Astrocyte (in vitro differentiated cells and primary cell): ENCODE results near the gene PARL. TPM values are rescaled to one million over a fixed set of nuclear protein-coding genes. Genes with fewer than 3 reads are reported as not detected.

Experiments used
- DNase-seq: peaks from one replicate; pipeline ENCODE4 v3.0.0-alpha.2; 2010; ENCODE audit warnings: low read depth
- FAIRE-seq: peaks from 2 replicates; lab custom pipeline; 2011; peaks lifted over from hg19 to GRCh38; lab: Jason Lieb, UNC
- H2AFZ ChIP-seq: 2 replicates; pipeline ENCODE4 v1.6.0; 2012; ENCODE audit warnings: low read depth, low read length, inconsistent platforms
- H3K27ac ChIP-seq: 2 replicates; pipeline ENCODE4 v1.5.1; 2011; ENCODE audit warnings: low read depth, low read length, inconsistent platforms
- H3K27me3 ChIP-seq: 2 replicates; pipeline ENCODE4 v1.6.0; 2011; ENCODE audit warnings: low read length, inconsistent platforms; ENCODE audit not compliant: insufficient read depth
- H3K36me3 ChIP-seq: 2 replicates; pipeline ENCODE4 v1.5.1; 2011; ENCODE audit warnings: low read length, inconsistent platforms; ENCODE audit not compliant: insufficient read depth
- H3K4me1 ChIP-seq: 2 replicates; pipeline ENCODE4 v1.5.1; 2011; ENCODE audit warnings: low read length, inconsistent platforms; ENCODE audit not compliant: insufficient read depth
- H3K4me2 ChIP-seq: 2 replicates; pipeline ENCODE4 v1.6.0; 2012; ENCODE audit warnings: low read length, inconsistent platforms
- H3K4me3 ChIP-seq: 2 replicates; pipeline ENCODE4 v1.5.1; 2011; ENCODE audit warnings: low read depth, mild to moderate bottlenecking, low read length, inconsistent platforms; ENCODE audit not compliant: insufficient read depth
- H3K79me2 ChIP-seq: 2 replicates; pipeline ENCODE4 v1.6.0; 2012; ENCODE audit warnings: mild to moderate bottlenecking, low read length, inconsistent platforms; ENCODE audit not compliant: insufficient read depth
- H3K9ac ChIP-seq: 2 replicates; pipeline ENCODE4 v1.6.0; 2012; ENCODE audit warnings: mild to moderate bottlenecking, low read length, inconsistent platforms
- H3K9me3 ChIP-seq: 2 replicates; pipeline ENCODE4 v1.5.1; 2012; ENCODE audit warnings: low read depth, mild to moderate bottlenecking, low read length, inconsistent platforms; ENCODE audit not compliant: insufficient read depth
- H4K20me1 ChIP-seq: 2 replicates; pipeline ENCODE4 v1.6.0; 2012; ENCODE audit warnings: low read length, inconsistent platforms; ENCODE audit not compliant: insufficient read depth
- H3K27ac Mint-ChIP-seq: one replicate; pipeline ENCODE4 v1.8.0; 2021; ENCODE audit warnings: mild to moderate bottlenecking, mixed read lengths; ENCODE audit not compliant: unreplicated experiment
- H3K27me3 Mint-ChIP-seq: one replicate; pipeline ENCODE4 v1.8.0; 2021; ENCODE audit warnings: low read depth, mixed read lengths; ENCODE audit not compliant: unreplicated experiment
- H3K36me3 Mint-ChIP-seq: one replicate; pipeline ENCODE4 v1.8.0; 2021; ENCODE audit warnings: low read depth, mixed read lengths; ENCODE audit not compliant: unreplicated experiment
- H3K4me1 Mint-ChIP-seq: one replicate; pipeline ENCODE4 v1.8.0; 2021; ENCODE audit warnings: low read depth, mixed read lengths; ENCODE audit not compliant: unreplicated experiment
- H3K4me3 Mint-ChIP-seq: one replicate; pipeline ENCODE4 v1.8.0; 2021; ENCODE audit warnings: mild to moderate bottlenecking, moderate library complexity, mixed read lengths; ENCODE audit not compliant: unreplicated experiment
- H3K9me3 Mint-ChIP-seq: one replicate; pipeline ENCODE4 v1.8.0; 2021; ENCODE audit warnings: mild to moderate bottlenecking, mixed read lengths; ENCODE audit not compliant: unreplicated experiment
- CTCF ChIP-seq: IDR thresholded peaks from 2 replicates; pipeline ENCODE4 v1.5.1; 2011; ENCODE audit warnings: low read depth, mild to moderate bottlenecking, inconsistent platforms, low read length, moderate library complexity; ENCODE audit not compliant: insufficient read depth
- EZH2 ChIP-seq: IDR thresholded peaks from 2 replicates; pipeline ENCODE4 v1.6.1; 2012; ENCODE audit warnings: mild to moderate bottlenecking, low read length, inconsistent platforms; ENCODE audit not compliant: insufficient read depth
- total RNA-seq: library from RNA; stranded (reverse); gene quantifications from 2 replicates; pipeline ENCODE4 v1.2.1, GENCODE V29; 2021

The PARL gene
- total RNA-seq, 1 donor from 2014 or later = 64.7 TPM

DNA sequence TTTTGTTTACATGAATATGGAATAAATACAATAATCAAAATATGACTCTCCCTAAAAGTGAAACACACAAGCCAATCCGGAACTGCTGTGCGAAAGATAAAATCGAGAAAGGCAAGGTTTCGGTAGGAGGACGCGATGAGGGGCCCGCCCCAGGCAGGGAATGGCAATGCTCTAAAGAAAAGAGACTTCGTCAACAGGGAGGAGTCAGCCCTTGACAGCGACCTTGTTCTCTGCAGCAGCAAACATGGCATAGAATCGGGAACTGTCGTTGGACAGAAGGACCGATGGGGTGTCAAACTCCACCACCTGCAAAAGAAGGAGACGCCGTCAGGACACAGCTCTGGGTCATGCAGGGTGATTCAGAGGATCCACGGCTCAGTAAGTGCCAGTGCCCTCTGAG is 36.4 kb upstream of the PARL start:
- H3K9me3 Mint-ChIP-seq = peaks cover 2% of the 10 kb centered on the region
- Histone ChIP-seq H3K27me3 (no peaks in the 10 kb centered on the region), H3K9me3 (no peaks in the 10 kb centered on the region), H3K9ac (no peak overlapping the region), H3K4me2 (no peak overlapping the region), H3K4me1 (no peaks in the 10 kb centered on the region), H3K36me3 (peaks cover 13% of the 10 kb centered on the region), H2AFZ (no peak overlapping the region), H3K4me3 (no peak overlapping the region), H3K79me2 (no peaks in the 10 kb centered on the region), H4K20me1 (no peaks in the 10 kb centered on the region), H3K27ac (no peak overlapping the region)
- FAIRE-seq = no peak
- H3K4me1 Mint-ChIP-seq = no peaks in the 10 kb centered on the region
- no peak for DNase-seq
- H3K4me3 Mint-ChIP-seq = no peak overlapping the region
- peaks cover 24% of the 10 kb centered on the region for H3K36me3 Mint-ChIP-seq
- no peak overlapping the region for H3K27ac Mint-ChIP-seq
- H3K27me3 Mint-ChIP-seq = no peaks in the 10 kb centered on the region
- no peak for TF ChIP-seq CTCF
- no peak for TF ChIP-seq EZH2

GRCh38 chr3:183920416-183920815 is 35.7 kb upstream of the PARL start:
- H3K9ac ChIP-seq = no peak overlapping the region
- no peak for DNase-seq
- no peak overlapping the region for H3K27ac ChIP-seq
- H3K4me1 Mint-ChIP-seq = no peaks in the 10 kb centered on the region
- no peaks in the 10 kb centered on the region for H3K79me2 ChIP-seq
- no peak overlapping the region for H3K4me3 Mint-ChIP-seq
- no peak overlapping the region for H3K27ac Mint-ChIP-seq
- no peak overlapping the region for H2AFZ ChIP-seq
- no peak overlapping the region for H3K4me3 ChIP-seq
- H3K9me3 Mint-ChIP-seq = peaks cover 2% of the 10 kb centered on the region
- peaks cover 13% of the 10 kb centered on the region for H3K36me3 ChIP-seq
- H3K36me3 Mint-ChIP-seq = peaks cover 24% of the 10 kb centered on the region
- no peak for TF ChIP-seq EZH2
- no peak for TF ChIP-seq CTCF
- H3K27me3 ChIP-seq = no peaks in the 10 kb centered on the region
- no peak overlapping the region for H3K4me2 ChIP-seq
- H3K4me1 ChIP-seq = no peaks in the 10 kb centered on the region
- H3K27me3 Mint-ChIP-seq = no peaks in the 10 kb centered on the region
- H4K20me1 ChIP-seq = no peaks in the 10 kb centered on the region
- H3K9me3 ChIP-seq = no peaks in the 10 kb centered on the region
- no peak for FAIRE-seq

GRCh38 chr3:183918178-183918577 is 33.5 kb upstream of the PARL start:
- Histone ChIP-seq H3K9me3 (no peaks in the 10 kb centered on the region), H3K27ac (no peak overlapping the region), H2AFZ (no peak overlapping the region), H3K27me3 (no peaks in the 10 kb centered on the region), H3K4me3 (no peak overlapping the region), H4K20me1 (no peaks in the 10 kb centered on the region), H3K79me2 (no peaks in the 10 kb centered on the region), H3K4me1 (no peaks in the 10 kb centered on the region), H3K9ac (no peak overlapping the region), H3K36me3 (peaks cover 13% of the 10 kb centered on the region), H3K4me2 (no peak overlapping the region)
- no peak for FAIRE-seq
- Mint-ChIP-seq H3K9me3 (peaks cover 2% of the 10 kb centered on the region), H3K27ac (no peak overlapping the region), H3K36me3 (peaks cover 19% of the 10 kb centered on the region), H3K27me3 (peaks cover 3% of the 10 kb centered on the region), H3K4me3 (no peak overlapping the region), H3K4me1 (no peaks in the 10 kb centered on the region)
- no peak for DNase-seq
- TF ChIP-seq EZH2 (no peak), CTCF (no peak)
